AG09309 (cell line): ENCODE results near the gene OCRL.

Experiments
- DNase-seq: peaks from one replicate; pipeline ENCODE4 v3.0.0-alpha.2; 2010; ENCODE audit warnings: low read depth
- H3K4me3 ChIP-seq: 2 replicates; pipeline ENCODE4 v1.5.1; 2011; ENCODE audit warnings: mild to moderate bottlenecking, low read depth, low read length, moderate library complexity; ENCODE audit not compliant: control insufficient read depth
- TF ChIP-seq, protein P1 (sequence below): IDR thresholded peaks from 2 replicates; pipeline ENCODE4 v1.5.1; 2011; ENCODE audit warnings: mild to moderate bottlenecking, low read depth, low read length, inconsistent platforms; ENCODE audit not compliant: insufficient read depth, control insufficient read depth; ENCODE audit errors: missing control alignments

Gene OCRL

GRCh38 chrX:129522184-129523078 is 17.6 kb upstream of the OCRL start:
- DNase-seq: no peak
- TF ChIP-seq, protein P1, sequence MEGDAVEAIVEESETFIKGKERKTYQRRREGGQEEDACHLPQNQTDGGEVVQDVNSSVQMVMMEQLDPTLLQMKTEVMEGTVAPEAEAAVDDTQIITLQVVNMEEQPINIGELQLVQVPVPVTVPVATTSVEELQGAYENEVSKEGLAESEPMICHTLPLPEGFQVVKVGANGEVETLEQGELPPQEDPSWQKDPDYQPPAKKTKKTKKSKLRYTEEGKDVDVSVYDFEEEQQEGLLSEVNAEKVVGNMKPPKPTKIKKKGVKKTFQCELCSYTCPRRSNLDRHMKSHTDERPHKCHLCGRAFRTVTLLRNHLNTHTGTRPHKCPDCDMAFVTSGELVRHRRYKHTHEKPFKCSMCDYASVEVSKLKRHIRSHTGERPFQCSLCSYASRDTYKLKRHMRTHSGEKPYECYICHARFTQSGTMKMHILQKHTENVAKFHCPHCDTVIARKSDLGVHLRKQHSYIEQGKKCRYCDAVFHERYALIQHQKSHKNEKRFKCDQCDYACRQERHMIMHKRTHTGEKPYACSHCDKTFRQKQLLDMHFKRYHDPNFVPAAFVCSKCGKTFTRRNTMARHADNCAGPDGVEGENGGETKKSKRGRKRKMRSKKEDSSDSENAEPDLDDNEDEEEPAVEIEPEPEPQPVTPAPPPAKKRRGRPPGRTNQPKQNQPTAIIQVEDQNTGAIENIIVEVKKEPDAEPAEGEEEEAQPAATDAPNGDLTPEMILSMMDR: peak; percentile 33
- H3K4me3 ChIP-seq: peak overlapping the region; percentile 87

- H3K4me3 ChIP-seq: peak within 1 kb of the TSS; percentile 87
- TF ChIP-seq, protein P1: no peak
- DNase-seq: no peak
Measured at GRCh38 chrX:129523079-129523911, 16.8 kb upstream of the OCRL start, which contains the start of gene SMARCA1. Gene SMARCA1 (minus strand): TSS chrX:129523490. CDS start chrX:129523370, 120 bp downstream.

DNA sequence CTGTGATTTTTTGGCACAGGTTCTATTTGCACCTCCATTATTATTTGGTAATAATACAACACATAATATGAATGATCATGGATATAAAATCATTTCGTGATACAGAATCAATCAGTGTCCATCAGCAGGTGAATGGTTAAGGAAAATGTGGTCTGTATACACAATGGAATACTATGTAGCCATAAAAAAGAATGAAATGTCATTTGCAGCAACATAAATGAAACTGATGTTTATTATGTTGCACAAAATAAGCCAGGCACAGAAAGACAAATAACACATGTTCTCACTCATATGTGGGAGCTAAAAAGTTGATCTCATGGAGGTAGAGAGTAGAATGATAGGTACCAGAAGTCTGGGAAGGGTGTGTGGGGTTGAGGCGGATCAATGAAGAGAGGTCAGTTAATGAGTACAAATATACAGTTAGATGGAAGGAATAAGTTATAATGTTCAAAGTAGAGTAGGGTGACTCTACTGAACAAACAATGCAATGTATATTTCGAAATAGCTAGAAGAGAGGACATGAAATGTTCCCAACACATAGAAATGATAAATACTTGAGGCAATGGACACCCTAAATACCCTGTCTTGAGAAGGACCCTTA is 15.7 kb upstream of the OCRL start:
- no peak for DNase-seq
- no peak overlapping the region for H3K4me3 ChIP-seq
- TF ChIP-seq, protein P1: no peak

- no peak for DNase-seq
- no peak overlapping the region for H3K4me3 ChIP-seq
- TF ChIP-seq, protein P1: no peak
Measured at GRCh38 chrX:129525162-129525561, 14.9 kb upstream of the OCRL start.

- H3K4me3 ChIP-seq: no peak overlapping the region
- TF ChIP-seq, protein P1: no peak
- DNase-seq: no peak
Measured at GRCh38 chrX:129525896-129526295, 14.2 kb upstream of the OCRL start.

DNA sequence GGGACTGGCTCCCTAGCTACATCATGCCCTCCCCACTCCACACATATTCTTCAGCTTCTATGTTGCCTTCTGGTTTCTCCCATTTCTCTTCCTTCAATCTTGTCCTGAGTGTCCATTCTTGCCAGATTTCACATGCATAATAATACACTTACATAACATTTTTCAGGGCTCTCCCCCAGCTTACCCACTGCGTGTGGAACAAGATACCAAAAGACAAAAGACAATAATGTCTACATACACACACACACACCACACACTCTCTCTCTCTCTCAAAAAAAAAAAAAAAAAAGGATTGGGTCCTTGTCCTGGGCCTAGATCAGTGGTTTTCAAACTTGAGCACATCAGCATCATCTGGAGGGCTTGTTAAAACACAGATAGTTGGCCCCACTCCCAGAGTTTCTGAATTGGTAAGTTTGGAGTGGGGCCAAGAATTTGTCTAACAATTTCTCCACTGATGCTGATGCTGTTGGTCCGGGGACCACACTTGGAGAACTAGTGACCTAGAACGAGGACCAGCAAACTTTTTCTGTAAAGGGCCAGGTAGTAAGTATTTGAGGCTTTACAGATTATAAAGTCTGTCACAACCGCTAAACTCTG is 10.3 kb upstream of the OCRL start:
- TF ChIP-seq, protein P1: no peak
- H3K4me3 ChIP-seq: no peak overlapping the region
- DNase-seq: no peak
